Tibial artery (tissue), 4 donors: Measurements from ENCODE around the gene TRAF3.

Source experiments
- DNase-seq, 2 donors: peaks; one replicate each; pipeline ENCODE4 v3.0.0-alpha.2; 2019
- H3K27ac ChIP-seq, 2 donors: fragments of 200-600 bp; sonication (generic) in 1 of 2; 1 replicate in 1 of 2; 2 replicates in 1 of 2; pipeline ENCODE4 v1.5.1; 2018 to 2019; ENCODE audit warnings: mild to moderate bottlenecking in 1 of 2
- H3K27me3 ChIP-seq, 2 donors: fragments of 200-600 bp; sonication (generic) in 1 of 2; one replicate each; pipeline versions ENCODE4 v1.5.1 to v1.6.0; 2016 to 2019
- H3K36me3 ChIP-seq, 3 donors: fragments of 200-600 bp; sonication (generic) in 2 of 3; one replicate each; pipeline ENCODE4 v1.5.1; 2016 to 2019; ENCODE audit warnings: mild to moderate bottlenecking in 2 of 3
- H3K4me1 ChIP-seq, 4 donors: fragments of 200-600 bp; sonication (generic) in 2 of 4; 1 replicate in 3 of 4; 2 replicates in 1 of 4; pipeline ENCODE4 v1.5.1; 2016 to 2019
- H3K4me3 ChIP-seq, 2 donors: fragments of 200-600 bp; sonication (generic) in 1 of 2; 1 replicate in 1 of 2; 2 replicates in 1 of 2; pipeline ENCODE4 v1.5.1; 2018 to 2019; ENCODE audit warnings: mild to moderate bottlenecking in 2 of 2
- H3K9me3 ChIP-seq, 3 donors: fragments of 200-600 bp; sonication (generic) in 1 of 3; one replicate each; pipeline ENCODE4 v1.5.1; 2016 to 2019
- CTCF ChIP-seq, 2 experiments: fragments of 200-600 bp in 1 of 2; fragments of 450-650 bp in 1 of 2; IDR thresholded peaks; one replicate each; pipeline ENCODE4 v1.5.1; 2017 to 2019; ENCODE audit warnings: antibody characterized with exemption in 2 of 2, mild to moderate bottlenecking in 1 of 2, moderate library complexity in 1 of 2
- intact Hi-C: fragments of 100-400 bp; cut with DNase I; formaldehyde crosslinking; loops from one replicate; pipeline ENCODE4 v1.15.0; 2023; ENCODE audit warnings: low total_unique reads

Gene TRAF3

GRCh38 chr14:102823546-102823945, 46.3 kb downstream of the TRAF3 start:
- H3K27me3 ChIP-seq = no peaks in the 10 kb centered on the region
- H3K9me3 ChIP-seq = no peaks in the 10 kb centered on the region
- TF ChIP-seq CTCF (IDR thresholded peaks at IDR 0.05) = no peak
- H3K36me3 ChIP-seq = no peaks in the 10 kb centered on the region
- DNase-seq = no peak
- intact Hi-C loops = no loop called here
- no peak overlapping the region for H3K4me3 ChIP-seq
- H3K4me1 ChIP-seq = peaks cover 0 to 5% (median 0%) of the 10 kb centered on the region in 4 donors
- H3K27ac ChIP-seq = no peak overlapping the region

GRCh38 chr14:102824832-102825231, 47.6 kb downstream of the TRAF3 start:
- H3K27ac ChIP-seq = no peak overlapping the region
- H3K9me3 ChIP-seq = no peaks in the 10 kb centered on the region
- TF ChIP-seq CTCF (IDR thresholded peaks at IDR 0.05) = no peak
- DNase-seq = no peak
- peaks cover 0 to 5% (median 0%) of the 10 kb centered on the region in 4 donors for H3K4me1 ChIP-seq
- no peaks in the 10 kb centered on the region for H3K36me3 ChIP-seq
- H3K27me3 ChIP-seq = no peaks in the 10 kb centered on the region
- no peak overlapping the region for H3K4me3 ChIP-seq
- intact Hi-C loops = no loop called here

- no peak overlapping the region for H3K4me3 ChIP-seq
- intact Hi-C loops = no loop called here
- H3K27ac ChIP-seq = no peak overlapping the region
- no peaks in the 10 kb centered on the region for H3K9me3 ChIP-seq
- peaks cover 0 to 5% (median 0%) of the 10 kb centered on the region in 4 donors for H3K4me1 ChIP-seq
- H3K27me3 ChIP-seq = no peaks in the 10 kb centered on the region
- no peak for DNase-seq
- no peaks in the 10 kb centered on the region for H3K36me3 ChIP-seq
- TF ChIP-seq CTCF (IDR thresholded peaks at IDR 0.05) = no peak
These were observed 48.3 kb downstream of the TRAF3 start for GRCh38 chr14:102825307-102826095.

DNA sequence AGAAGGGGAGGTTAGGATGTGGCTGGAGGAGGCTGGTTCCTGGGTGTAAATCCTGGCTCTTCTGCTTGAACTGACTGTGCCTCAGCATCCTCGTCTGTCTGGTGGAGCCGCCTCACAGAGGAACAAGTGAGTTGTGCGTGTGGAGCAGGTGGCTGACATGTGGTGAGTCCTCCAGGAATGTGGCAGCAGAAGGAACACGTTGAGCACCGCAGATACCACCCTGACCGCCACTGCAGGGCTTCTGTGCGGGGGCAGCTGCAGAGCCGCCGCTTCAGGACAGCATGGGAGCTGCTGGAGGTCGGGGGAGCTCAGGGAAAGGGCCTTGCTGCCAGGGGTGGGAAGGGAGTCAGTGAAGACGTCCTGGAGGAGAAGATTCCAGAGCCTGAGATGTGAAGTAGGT, 48.9 kb downstream of the TRAF3 start:
- no peak for DNase-seq
- Histone ChIP-seq H3K27ac (no peak overlapping the region), H3K27me3 (no peaks in the 10 kb centered on the region), H3K4me3 (no peak overlapping the region), H3K9me3 (no peaks in the 10 kb centered on the region), H3K36me3 (peaks cover 0 to 2% (median 0%) of the 10 kb centered on the region in 3 donors), H3K4me1 (peaks cover 0 to 5% (median 0%) of the 10 kb centered on the region in 4 donors)
- TF ChIP-seq CTCF (IDR thresholded peaks at IDR 0.05) = no peak
- intact Hi-C loops = no loop called here

GRCh38 chr14:102826751-102827675, 49.8 kb downstream of the TRAF3 start:
- Histone ChIP-seq H3K27ac (no peak overlapping the region), H3K4me1 (peaks cover 0 to 5% (median 0%) of the 10 kb centered on the region in 4 donors), H3K4me3 (no peak overlapping the region), H3K9me3 (no peaks in the 10 kb centered on the region), H3K27me3 (no peaks in the 10 kb centered on the region), H3K36me3 (peaks cover 0 to 4% (median 0%) of the 10 kb centered on the region in 3 donors)
- TF ChIP-seq CTCF (IDR thresholded peaks at IDR 0.05) = no peak
- intact Hi-C loops = no loop called here
- no peak for DNase-seq
